ENCODE data around the gene SASH1.

SASH1 gene

GRCh38 chr6:148395583-148396101, 53.0 kb downstream of the SASH1 start:
- Histone ChIP-seq H3K36me3 (ENCODE audit: insufficient read depth, low read length) (no peaks in the 10 kb centered on the region), H3K9ac (ENCODE audit: low read depth, low read length) (no peak overlapping the region), H3K27me3 (ENCODE audit: control insufficient read depth, insufficient read depth, low read length) (no peaks in the 10 kb centered on the region), H3K4me2 (ENCODE audit: low read length) (no peak overlapping the region), H3K4me3 (ENCODE audit: low read length) (no peak overlapping the region), H3K4me1 (ENCODE audit: control insufficient read depth, insufficient read depth, low read length) (peaks cover 9% of the 10 kb centered on the region), H3K9me3 (replicated peaks; ENCODE audit: low read length) (no peaks in the 10 kb centered on the region)

GRCh38 chr6:148396411-148396810, 53.8 kb downstream of the SASH1 start:
- H3K27me3 ChIP-seq (ENCODE audit: control insufficient read depth, insufficient read depth, low read length), result no peaks in the 10 kb centered on the region
- no peak overlapping the region for H3K4me3 ChIP-seq (ENCODE audit: low read length)
- H3K9me3 ChIP-seq (replicated peaks; ENCODE audit: low read length), result no peaks in the 10 kb centered on the region
- H3K36me3 ChIP-seq (ENCODE audit: insufficient read depth, low read length), result no peaks in the 10 kb centered on the region
- peaks cover 9% of the 10 kb centered on the region for H3K4me1 ChIP-seq (ENCODE audit: control insufficient read depth, insufficient read depth, low read length)
- H3K9ac ChIP-seq (ENCODE audit: low read depth, low read length), result no peak overlapping the region
- H3K4me2 ChIP-seq (ENCODE audit: low read length), result no peak overlapping the region

GRCh38 chr6:148396926-148397325, 54.3 kb downstream of the SASH1 start:
- Histone ChIP-seq H3K4me1 (ENCODE audit: control insufficient read depth, insufficient read depth, low read length) (peaks cover 9% of the 10 kb centered on the region), H3K4me3 (ENCODE audit: low read length) (no peak overlapping the region), H3K27me3 (ENCODE audit: control insufficient read depth, insufficient read depth, low read length) (no peaks in the 10 kb centered on the region), H3K36me3 (ENCODE audit: insufficient read depth, low read length) (no peaks in the 10 kb centered on the region), H3K9me3 (replicated peaks; ENCODE audit: low read length) (no peaks in the 10 kb centered on the region), H3K9ac (ENCODE audit: low read depth, low read length) (no peak overlapping the region), H3K4me2 (ENCODE audit: low read length) (no peak overlapping the region)

- H3K4me1 ChIP-seq (ENCODE audit: control insufficient read depth, insufficient read depth, low read length), result peaks cover 6% of the 10 kb centered on the region
- H3K9ac ChIP-seq (ENCODE audit: low read depth, low read length), result no peak overlapping the region
- no peaks in the 10 kb centered on the region for H3K36me3 ChIP-seq (ENCODE audit: insufficient read depth, low read length)
- no peak overlapping the region for H3K4me2 ChIP-seq (ENCODE audit: low read length)
- no peak overlapping the region for H3K4me3 ChIP-seq (ENCODE audit: low read length)
- no peaks in the 10 kb centered on the region for H3K27me3 ChIP-seq (ENCODE audit: control insufficient read depth, insufficient read depth, low read length)
- H3K9me3 ChIP-seq (replicated peaks; ENCODE audit: low read length), result no peaks in the 10 kb centered on the region
Measured at GRCh38 chr6:148398244-148398643, 55.6 kb downstream of the SASH1 start.

GRCh38 chr6:148398678-148399077, 56.0 kb downstream of the SASH1 start:
- Histone ChIP-seq H3K4me1 (ENCODE audit: control insufficient read depth, insufficient read depth, low read length) (peaks cover 6% of the 10 kb centered on the region), H3K4me2 (ENCODE audit: low read length) (no peak overlapping the region), H3K9ac (ENCODE audit: low read depth, low read length) (no peak overlapping the region)

GRCh38 chr6:148401571-148401970, 58.9 kb downstream of the SASH1 start:
- H3K4me1 ChIP-seq (ENCODE audit: control insufficient read depth, insufficient read depth, low read length), result peaks cover 15% of the 10 kb centered on the region
- no peak overlapping the region for H3K9ac ChIP-seq (ENCODE audit: low read depth, low read length)
- H3K9me3 ChIP-seq (replicated peaks; ENCODE audit: low read length), result no peaks in the 10 kb centered on the region
- H3K4me3 ChIP-seq (ENCODE audit: low read length), result no peak overlapping the region
- no peak overlapping the region for H3K4me2 ChIP-seq (ENCODE audit: low read length)
- no peaks in the 10 kb centered on the region for H3K27me3 ChIP-seq (ENCODE audit: control insufficient read depth, insufficient read depth, low read length)
- no peaks in the 10 kb centered on the region for H3K36me3 ChIP-seq (ENCODE audit: insufficient read depth, low read length)

More at GRCh38 chr6:148398678-148399077, 56.0 kb downstream of the SASH1 start:
- Histone ChIP-seq H3K4me3 (ENCODE audit: low read length) (no peak overlapping the region), H3K36me3 (ENCODE audit: insufficient read depth, low read length) (no peaks in the 10 kb centered on the region), H3K27me3 (ENCODE audit: control insufficient read depth, insufficient read depth, low read length) (no peaks in the 10 kb centered on the region), H3K9me3 (replicated peaks; ENCODE audit: low read length) (no peaks in the 10 kb centered on the region)

GRCh38 chr6:148404456-148405054, 61.9 kb downstream of the SASH1 start:
- no peaks in the 10 kb centered on the region for H3K9me3 ChIP-seq (replicated peaks; ENCODE audit: low read length)
- H3K36me3 ChIP-seq (ENCODE audit: insufficient read depth, low read length), result no peaks in the 10 kb centered on the region
- H3K4me3 ChIP-seq (ENCODE audit: low read length), result no peak overlapping the region
- H3K27me3 ChIP-seq (ENCODE audit: control insufficient read depth, insufficient read depth, low read length), result no peaks in the 10 kb centered on the region
- H3K4me1 ChIP-seq (ENCODE audit: control insufficient read depth, insufficient read depth, low read length), result peaks cover 21% of the 10 kb centered on the region
- no peak overlapping the region for H3K9ac ChIP-seq (ENCODE audit: low read depth, low read length)
- H3K4me2 ChIP-seq (ENCODE audit: low read length), result no peak overlapping the region

- Histone ChIP-seq H3K9me3 (replicated peaks; ENCODE audit: low read length) (no peaks in the 10 kb centered on the region), H3K4me1 (ENCODE audit: control insufficient read depth, insufficient read depth, low read length) (peaks cover 21% of the 10 kb centered on the region), H3K4me2 (ENCODE audit: low read length) (no peak overlapping the region), H3K4me3 (ENCODE audit: low read length) (no peak overlapping the region), H3K27me3 (ENCODE audit: control insufficient read depth, insufficient read depth, low read length) (no peaks in the 10 kb centered on the region), H3K36me3 (ENCODE audit: insufficient read depth, low read length) (no peaks in the 10 kb centered on the region), H3K9ac (ENCODE audit: low read depth, low read length) (no peak overlapping the region)
Measured at GRCh38 chr6:148405894-148406293, 63.3 kb downstream of the SASH1 start.

- Histone ChIP-seq H3K4me2 (ENCODE audit: low read length) (peak overlapping the region; percentile 57), H3K4me1 (ENCODE audit: control insufficient read depth, insufficient read depth, low read length) (peaks cover 21% of the 10 kb centered on the region), H3K36me3 (ENCODE audit: insufficient read depth, low read length) (no peaks in the 10 kb centered on the region), H3K9ac (ENCODE audit: low read depth, low read length) (peak overlapping the region; percentile 19), H3K4me3 (ENCODE audit: low read length) (peak overlapping the region; percentile 46), H3K27me3 (ENCODE audit: control insufficient read depth, insufficient read depth, low read length) (no peaks in the 10 kb centered on the region), H3K9me3 (replicated peaks; ENCODE audit: low read length) (no peaks in the 10 kb centered on the region)
Measured at GRCh38 chr6:148406579-148407371, 64.1 kb downstream of the SASH1 start.

- peak overlapping the region; percentile 19 for H3K9ac ChIP-seq (ENCODE audit: low read depth, low read length)
- H3K4me1 ChIP-seq (ENCODE audit: control insufficient read depth, insufficient read depth, low read length), result peaks cover 21% of the 10 kb centered on the region
- no peaks in the 10 kb centered on the region for H3K36me3 ChIP-seq (ENCODE audit: insufficient read depth, low read length)
- H3K4me3 ChIP-seq (ENCODE audit: low read length), result peak overlapping the region; percentile 46
- no peaks in the 10 kb centered on the region for H3K9me3 ChIP-seq (replicated peaks; ENCODE audit: low read length)
- peak overlapping the region; percentile 57 for H3K4me2 ChIP-seq (ENCODE audit: low read length)
- H3K27me3 ChIP-seq (ENCODE audit: control insufficient read depth, insufficient read depth, low read length), result no peaks in the 10 kb centered on the region
Measured at GRCh38 chr6:148407372-148407771, 64.7 kb downstream of the SASH1 start.

GRCh38 chr6:148413321-148414091, 70.9 kb downstream of the SASH1 start:
- H3K4me1 ChIP-seq (ENCODE audit: control insufficient read depth, insufficient read depth, low read length), result peaks cover 25% of the 10 kb centered on the region
- H3K4me2 ChIP-seq (ENCODE audit: low read length), result no peak overlapping the region
- no peaks in the 10 kb centered on the region for H3K27me3 ChIP-seq (ENCODE audit: control insufficient read depth, insufficient read depth, low read length)
- no peak overlapping the region for H3K9ac ChIP-seq (ENCODE audit: low read depth, low read length)
- no peak overlapping the region for H3K4me3 ChIP-seq (ENCODE audit: low read length)
- no peaks in the 10 kb centered on the region for H3K36me3 ChIP-seq (ENCODE audit: insufficient read depth, low read length)
- H3K9me3 ChIP-seq (replicated peaks; ENCODE audit: low read length), result no peaks in the 10 kb centered on the region
